Omental fat pad (tissue), 4 donors: ENCODE measurements around the gene BET1. TPM values are rescaled to one million over a fixed set of nuclear protein-coding genes. Genes with fewer than 3 reads are reported as not detected.

ENCODE experiments used
- ATAC-seq: fragments of 150-250 bp; one replicate; pipeline ENCODE4 v1.9.1; 2016; ENCODE audit warnings: mild to moderate bottlenecking, moderate library complexity; ENCODE audit not compliant: low FRiP score
- DNase-seq: peaks from one replicate; pipeline ENCODE4 v3.0.0-alpha.2; 2019; ENCODE audit warnings: low spot score
- CTCF ChIP-seq, 3 donors: fragments of 450-650 bp; IDR thresholded peaks; one replicate each; pipeline ENCODE4 v1.5.1; 2016 to 2017; ENCODE audit warnings: antibody characterized with exemption in 3 of 3, mild to moderate bottlenecking in 3 of 3, moderate library complexity in 2 of 3
- total RNA-seq, 4 donors: library from RNA; depleted of rRNA; stranded (reverse); fragments of >200 nt; gene quantifications; one replicate each; pipeline ENCODE4 v1.1.0, GENCODE V29; 2016

The BET1 gene
- total RNA-seq, 4 donors from 2014 or later: 7.6 to 26.0 (median 22.4) TPM

- TF ChIP-seq CTCF (IDR thresholded peaks at IDR 0.05): no peak
- ATAC-seq (no peak), DNase-seq (no peak)
Observed at GRCh38 chr7:94001396-94001795, 2.8 kb downstream of the BET1 start.

- DNase-seq (no peak), ATAC-seq (no peak)
- no peak for TF ChIP-seq CTCF (IDR thresholded peaks at IDR 0.05)
Observed at GRCh38 chr7:93997868-93998267, 6.3 kb downstream of the BET1 start.

GRCh38 chr7:93992421-93993110 lies 11.6 kb downstream of the BET1 start:
- ATAC-seq: no peak
- DNase-seq: no peak
- TF ChIP-seq CTCF (IDR thresholded peaks at IDR 0.05): no peak

- ATAC-seq (peak; percentile 80), DNase-seq (no peak)
- no peak for TF ChIP-seq CTCF (IDR thresholded peaks at IDR 0.05)
Observed at GRCh38 chr7:93987297-93987696, 16.9 kb downstream of the BET1 start.

- TF ChIP-seq CTCF (IDR thresholded peaks at IDR 0.05): no peak
- ATAC-seq (no peak), DNase-seq (no peak)
Observed at GRCh38 chr7:93985101-93985500, 19.1 kb downstream of the BET1 start.

- no peak for ATAC-seq
- DNase-seq: no peak
- TF ChIP-seq CTCF (IDR thresholded peaks at IDR 0.05): no peak
Observed at GRCh38 chr7:93984024-93984423, 20.1 kb downstream of the BET1 start.

- TF ChIP-seq CTCF (IDR thresholded peaks at IDR 0.05): no peak
- no peak for DNase-seq
- ATAC-seq: no peak
Observed at GRCh38 chr7:93981480-93981874, 22.7 kb downstream of the BET1 start.
